GM12801 (cell line): Measurements from ENCODE around the gene TFCP2L1.

Experiments used
- TF ChIP-seq, protein P1 (sequence below): IDR thresholded peaks from one replicate; pipeline ENCODE4 v1.5.1; 2011; ENCODE audit warnings: control low read depth; ENCODE audit not compliant: insufficient read length; ENCODE audit errors: extremely low read depth

The TFCP2L1 gene

GRCh38 chr2:121237336-121237979, 47.5 kb downstream of the TFCP2L1 start:
- TF ChIP-seq, protein P1, sequence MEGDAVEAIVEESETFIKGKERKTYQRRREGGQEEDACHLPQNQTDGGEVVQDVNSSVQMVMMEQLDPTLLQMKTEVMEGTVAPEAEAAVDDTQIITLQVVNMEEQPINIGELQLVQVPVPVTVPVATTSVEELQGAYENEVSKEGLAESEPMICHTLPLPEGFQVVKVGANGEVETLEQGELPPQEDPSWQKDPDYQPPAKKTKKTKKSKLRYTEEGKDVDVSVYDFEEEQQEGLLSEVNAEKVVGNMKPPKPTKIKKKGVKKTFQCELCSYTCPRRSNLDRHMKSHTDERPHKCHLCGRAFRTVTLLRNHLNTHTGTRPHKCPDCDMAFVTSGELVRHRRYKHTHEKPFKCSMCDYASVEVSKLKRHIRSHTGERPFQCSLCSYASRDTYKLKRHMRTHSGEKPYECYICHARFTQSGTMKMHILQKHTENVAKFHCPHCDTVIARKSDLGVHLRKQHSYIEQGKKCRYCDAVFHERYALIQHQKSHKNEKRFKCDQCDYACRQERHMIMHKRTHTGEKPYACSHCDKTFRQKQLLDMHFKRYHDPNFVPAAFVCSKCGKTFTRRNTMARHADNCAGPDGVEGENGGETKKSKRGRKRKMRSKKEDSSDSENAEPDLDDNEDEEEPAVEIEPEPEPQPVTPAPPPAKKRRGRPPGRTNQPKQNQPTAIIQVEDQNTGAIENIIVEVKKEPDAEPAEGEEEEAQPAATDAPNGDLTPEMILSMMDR, result no peak

DNA sequence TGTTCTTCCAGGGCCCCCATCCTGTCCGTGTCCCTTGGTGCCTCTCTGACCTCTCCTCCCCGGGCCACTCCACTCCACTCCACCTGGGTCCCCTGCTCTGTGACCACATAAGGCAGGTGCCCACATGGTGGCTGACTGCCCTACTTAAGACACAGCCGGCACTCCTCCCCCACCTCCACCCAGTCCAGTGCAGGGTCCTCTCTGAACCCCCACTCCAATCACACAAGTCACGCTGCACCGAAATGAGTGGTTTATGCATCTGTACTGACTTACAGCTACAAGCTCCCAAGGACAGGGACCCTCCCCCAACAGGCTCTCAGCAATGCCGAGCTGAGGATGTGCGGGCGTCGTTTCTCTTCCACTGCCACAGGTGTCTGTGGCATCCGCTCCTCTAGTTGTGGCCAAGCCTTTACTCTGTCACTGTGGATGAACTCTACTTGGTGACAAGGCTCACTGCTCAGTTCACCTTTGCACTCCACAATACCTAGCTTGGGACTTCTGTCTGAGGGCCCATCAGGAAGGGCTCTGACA, 48.3 kb downstream of the TFCP2L1 start:
- TF ChIP-seq, protein P1, result no peak

- TF ChIP-seq, protein P1, result no peak
These were observed 48.8 kb downstream of the TFCP2L1 start for GRCh38 chr2:121236101-121236640.

DNA sequence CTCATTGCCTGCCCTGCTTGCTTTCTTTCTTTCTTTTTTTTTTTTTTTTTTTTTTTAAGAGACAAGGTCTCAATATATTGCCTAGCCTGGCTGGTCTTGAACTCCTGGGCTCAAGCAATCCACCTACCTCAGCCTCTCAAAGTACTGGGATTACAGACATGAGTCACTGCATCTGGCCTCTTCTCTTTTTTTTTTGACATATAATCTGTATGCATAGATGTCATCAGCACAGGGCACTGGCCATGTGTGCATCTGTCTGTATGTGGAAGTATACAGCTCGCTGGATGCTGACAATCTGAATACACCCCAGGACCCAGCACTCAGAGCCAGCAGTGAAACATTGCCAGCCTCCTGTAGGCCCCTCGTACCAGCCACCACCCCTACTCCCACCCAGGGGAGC, 49.5 kb downstream of the TFCP2L1 start:
- TF ChIP-seq, protein P1, result no peak

DNA sequence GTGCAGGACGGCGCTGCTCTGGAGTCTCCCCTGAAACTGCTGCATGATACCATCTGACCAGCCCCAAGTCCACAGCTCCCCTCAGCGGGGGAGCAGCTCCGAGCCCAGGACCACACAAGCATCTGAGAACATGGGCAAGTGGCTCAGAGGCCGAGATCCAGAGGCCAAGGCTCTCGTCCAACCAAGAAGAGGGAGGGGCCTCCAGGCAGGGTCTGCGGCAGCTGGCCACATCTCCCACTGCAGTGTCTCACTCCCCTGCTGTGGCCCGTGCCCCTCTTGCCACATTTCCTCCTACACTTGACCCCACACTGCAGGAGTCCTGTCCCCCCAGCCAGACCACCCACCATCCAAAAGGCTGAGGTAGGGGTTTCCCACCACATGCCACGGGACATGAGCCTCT, 50.2 kb downstream of the TFCP2L1 start:
- TF ChIP-seq, protein P1, result no peak

- TF ChIP-seq, protein P1, result no peak
These were observed 50.9 kb downstream of the TFCP2L1 start for GRCh38 chr2:121234144-121234543.

- TF ChIP-seq, protein P1, result no peak
These were observed 51.4 kb downstream of the TFCP2L1 start for GRCh38 chr2:121233486-121234110.
